Subcutaneous abdominal adipose tissue (tissue), 5 donors: ENCODE data around the gene FLII.
"Not testable (repeated sequence)": the region's sequence is repeated elsewhere in the genome, so short reads cannot be mapped to it uniquely, and the experiment has no call there.

ENCODE experiments used
- H3K27ac ChIP-seq: one replicate; pipeline ENCODE4 v1.7.0; 2013; ENCODE audit warnings: low read depth, mild to moderate bottlenecking, inconsistent platforms, low read length, moderate library complexity
- H3K27me3 ChIP-seq, 5 donors: one replicate each; pipeline ENCODE4 v1.7.0; 2013; ENCODE audit warnings: low read length in 5 of 5, inconsistent platforms in 1 of 5; ENCODE audit not compliant: control insufficient read depth in 5 of 5, insufficient read depth in 4 of 5
- H3K36me3 ChIP-seq, 5 donors: one replicate each; pipeline ENCODE4 v1.7.0; 2013; ENCODE audit warnings: low read length in 5 of 5; ENCODE audit not compliant: control insufficient read depth in 5 of 5, insufficient read depth in 5 of 5
- H3K4me1 ChIP-seq, 5 donors: one replicate each; pipeline ENCODE4 v1.7.0; 2013; ENCODE audit warnings: low read length in 5 of 5, mild to moderate bottlenecking in 3 of 5, moderate library complexity in 1 of 5; ENCODE audit not compliant: control insufficient read depth in 5 of 5, insufficient read depth in 5 of 5
- H3K4me3 ChIP-seq, 5 donors: one replicate each; pipeline ENCODE4 v1.7.0; 2013; ENCODE audit warnings: low read length in 5 of 5, low read depth in 1 of 5
- H3K9ac ChIP-seq, 5 donors: one replicate each; pipeline ENCODE4 v1.7.0; 2013; ENCODE audit warnings: low read length in 5 of 5, mild to moderate bottlenecking in 4 of 5, moderate library complexity in 3 of 5
- H3K9me3 ChIP-seq, 5 donors: one replicate each; pipeline ENCODE4 v1.7.0; 2013; ENCODE audit warnings: low read length in 5 of 5; ENCODE audit not compliant: control insufficient read depth in 5 of 5
- donor health status: healthy.
- donor health status: healthy.
- donor health status: healthy.
- donor health status: healthy.
- donor health status: healthy.

FLII gene

DNA sequence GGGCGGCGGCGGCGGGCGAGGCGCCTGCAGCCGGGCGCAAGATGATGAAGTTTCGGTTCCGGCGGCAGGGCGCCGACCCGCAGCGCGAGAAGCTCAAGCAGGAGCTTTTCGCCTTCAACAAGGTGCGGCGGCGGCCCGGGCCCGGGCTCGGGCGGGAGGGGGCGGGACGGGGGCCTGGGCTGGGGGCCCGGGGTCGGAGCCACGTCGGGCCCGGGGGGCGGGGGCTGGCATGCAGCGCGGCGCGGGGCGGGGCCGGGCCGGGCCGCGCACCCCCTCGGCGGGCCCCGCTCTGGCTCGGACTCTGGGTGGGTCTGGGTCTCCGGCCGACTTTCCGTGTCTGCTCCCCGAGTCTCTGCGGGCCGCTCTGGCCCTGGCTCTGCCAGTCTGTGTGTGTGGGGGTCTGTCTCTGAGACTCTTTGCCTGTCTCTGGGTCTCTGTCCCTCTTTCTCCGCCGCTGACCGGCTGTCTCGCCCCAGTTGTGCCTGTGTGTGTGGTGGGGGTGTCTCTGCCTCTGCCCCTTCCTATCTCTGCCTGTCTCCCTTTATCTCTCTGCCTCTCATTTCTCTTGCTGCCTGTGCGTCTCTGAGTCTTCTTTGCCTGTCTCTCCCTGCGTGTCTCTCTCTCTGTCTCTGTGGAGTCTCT lies 32.8 kb downstream of the FLII start:
- H3K36me3 ChIP-seq: no peaks in the 10 kb centered on the region
- H3K9ac ChIP-seq: peak overlapping the region in 4 of 5 donors; percentile 78 to 94 (median 90)
- no peaks in the 10 kb centered on the region for H3K9me3 ChIP-seq
- H3K27ac ChIP-seq: no peak overlapping the region
- H3K27me3 ChIP-seq: no peaks in the 10 kb centered on the region
- peaks cover 0 to 43% (median 36%) of the 10 kb centered on the region in 5 donors for H3K4me1 ChIP-seq
- peak overlapping the region; percentile 77 to 87 (median 85) for H3K4me3 ChIP-seq

DNA sequence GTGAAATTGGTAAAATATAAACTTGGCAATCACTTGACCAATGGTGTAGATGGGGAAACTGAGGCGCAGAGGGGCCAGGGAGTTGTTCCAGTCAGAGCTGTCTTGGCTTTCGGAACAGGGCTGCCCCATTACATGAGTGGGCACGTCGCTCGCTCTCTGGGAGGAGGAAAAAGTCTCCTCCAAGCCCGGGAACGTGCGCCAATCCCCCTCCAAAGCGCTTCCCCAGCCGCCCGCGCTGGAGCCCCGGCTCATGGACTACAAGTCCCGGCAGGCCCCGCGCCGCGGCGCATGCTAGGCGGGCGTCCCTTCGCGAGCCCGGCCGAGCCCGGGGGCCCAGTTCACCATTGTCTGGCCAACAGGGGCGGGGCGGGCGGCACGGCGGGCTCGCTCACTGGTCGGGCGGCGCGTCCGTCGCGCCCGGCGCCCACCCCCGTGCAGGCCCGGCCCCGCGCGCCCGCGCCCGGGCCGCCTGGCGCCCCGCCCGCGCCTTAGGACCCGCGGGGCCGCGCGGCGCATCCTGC lies 33.4 kb downstream of the FLII start, which contains the start of gene LLGL1:
TSS of gene LLGL1 (plus strand) at position 515 of the 521 bp plus-strand sequence. CDS start 48 bp downstream, outside the sequence.
- Histone ChIP-seq H3K9ac (peak within 1 kb of the TSS in 4 of 5 donors; percentile 78 to 94 (median 90)), H3K36me3 (no peaks in the 10 kb centered on the region), H3K4me3 (peak within 1 kb of the TSS; percentile 77 to 87 (median 85)), H3K4me1 (peaks cover 0 to 47% (median 39%) of the 10 kb centered on the region in 5 donors), H3K27ac (peak within 1 kb of the TSS; percentile 50), H3K27me3 (no peaks in the 10 kb centered on the region), H3K9me3 (no peaks in the 10 kb centered on the region)

DNA sequence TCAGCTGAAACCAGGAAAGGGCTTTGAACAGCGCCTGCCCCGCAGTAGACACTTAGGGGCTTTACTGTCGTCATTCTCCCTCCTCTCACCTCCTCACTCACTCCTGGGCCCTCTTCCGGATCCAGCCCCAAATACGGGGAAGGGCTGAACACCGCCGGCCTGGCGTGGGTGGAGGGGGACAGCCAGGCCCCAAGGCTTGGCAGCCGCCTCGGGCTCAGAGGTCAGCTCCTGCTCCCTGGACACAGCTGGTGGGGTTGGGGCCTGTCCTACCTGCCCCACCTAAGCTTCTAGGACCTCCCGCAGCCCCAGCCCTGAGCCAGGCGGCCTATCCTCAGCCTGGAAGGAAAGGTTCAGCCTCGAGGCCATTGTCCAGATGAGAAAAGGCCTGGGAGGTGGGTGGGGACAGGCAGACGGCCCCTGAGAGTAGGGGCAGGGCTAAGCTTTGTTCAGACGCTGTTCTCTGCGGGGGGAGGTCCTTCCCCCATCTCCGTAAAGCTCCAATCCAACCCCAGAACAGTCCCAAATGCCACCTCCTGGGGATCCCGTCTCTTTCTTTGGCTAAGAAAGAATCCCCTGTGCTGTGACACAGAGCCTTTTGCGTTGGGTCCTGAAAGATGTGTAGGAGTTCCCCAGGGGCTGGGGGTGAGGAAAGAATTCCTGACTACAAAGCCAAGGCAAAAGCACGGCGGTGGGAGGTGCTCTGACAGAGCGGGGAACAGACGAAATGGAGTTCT lies 34.0 kb downstream of the FLII start:
- no peaks in the 10 kb centered on the region for H3K36me3 ChIP-seq
- H3K27ac ChIP-seq: peak overlapping the region; percentile 50
- peaks cover 0 to 50% (median 39%) of the 10 kb centered on the region in 5 donors for H3K4me1 ChIP-seq
- H3K4me3 ChIP-seq: peak overlapping the region; percentile 57 to 87 (median 65)
- no peaks in the 10 kb centered on the region for H3K9me3 ChIP-seq
- peak overlapping the region in 3 of 5 donors; percentile 59 to 64 (median 62) for H3K9ac ChIP-seq
- H3K27me3 ChIP-seq: no peaks in the 10 kb centered on the region

DNA sequence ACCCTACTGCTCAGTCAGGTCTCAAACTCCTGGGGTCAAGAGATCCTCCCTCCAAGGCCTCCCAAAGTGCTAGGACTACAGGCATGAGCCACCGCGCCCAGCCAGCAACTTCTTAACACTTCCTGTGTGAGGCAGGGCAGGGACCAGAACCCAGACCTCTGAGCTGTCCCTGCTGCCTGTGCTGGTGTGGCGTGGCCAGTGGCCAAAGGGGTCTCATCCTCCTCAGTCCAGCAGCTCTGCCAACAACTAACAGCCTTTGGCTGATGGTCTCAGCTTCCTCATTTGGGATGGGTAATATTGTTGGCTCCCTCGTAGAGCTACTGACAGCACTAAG lies 34.5 kb downstream of the FLII start:
- Histone ChIP-seq H3K9me3 (no peaks in the 10 kb centered on the region), H3K4me1 (peaks cover 4 to 55% (median 44%) of the 10 kb centered on the region in 5 donors), H3K27ac (no peak overlapping the region), H3K36me3 (no peaks in the 10 kb centered on the region), H3K4me3 (no peak overlapping the region), H3K27me3 (no peaks in the 10 kb centered on the region), H3K9ac (peak overlapping the region in 1 of 5 donors; percentile 62)

DNA sequence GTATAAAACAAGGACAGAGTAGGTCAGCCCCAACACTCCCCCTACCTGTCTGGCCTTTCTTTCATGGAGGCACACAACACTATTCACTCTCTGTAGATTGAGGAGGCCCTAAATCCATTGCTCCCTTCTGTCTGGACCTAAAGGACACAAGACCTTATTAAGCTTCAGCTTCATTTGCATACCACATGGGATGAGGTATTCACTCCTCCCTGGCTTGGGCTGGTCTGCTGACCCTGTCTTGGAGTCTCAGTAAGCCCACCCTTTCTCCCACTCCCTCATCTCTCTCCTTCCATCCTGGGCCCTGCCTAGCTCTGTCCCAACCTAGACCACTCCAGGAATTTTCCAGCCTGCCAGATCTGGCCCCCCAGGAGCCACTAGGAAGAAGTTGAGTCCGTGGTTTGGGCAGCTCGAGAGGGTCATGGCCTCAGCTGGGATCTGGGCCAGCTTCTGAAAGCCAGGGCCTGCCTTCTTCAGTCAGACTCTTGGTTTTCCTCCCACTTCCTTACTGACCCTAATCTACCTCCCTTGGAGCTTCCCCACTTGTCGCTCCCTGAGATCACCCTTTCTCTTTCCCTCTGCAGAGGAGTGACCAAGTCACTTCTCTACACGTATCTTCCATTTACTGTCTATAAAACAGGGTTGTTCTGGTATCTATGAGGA lies 39.7 kb downstream of the FLII start:
- no peaks in the 10 kb centered on the region for H3K36me3 ChIP-seq
- H3K4me1 ChIP-seq: peaks cover 8 to 43% (median 32%) of the 10 kb centered on the region in 5 donors
- peak overlapping the region; percentile 56 for H3K27ac ChIP-seq
- no peaks in the 10 kb centered on the region for H3K9me3 ChIP-seq
- peak overlapping the region in 1 of 5 donors; percentile 21 for H3K9ac ChIP-seq
- no peaks in the 10 kb centered on the region for H3K27me3 ChIP-seq
- H3K4me3 ChIP-seq: no peak overlapping the region

DNA sequence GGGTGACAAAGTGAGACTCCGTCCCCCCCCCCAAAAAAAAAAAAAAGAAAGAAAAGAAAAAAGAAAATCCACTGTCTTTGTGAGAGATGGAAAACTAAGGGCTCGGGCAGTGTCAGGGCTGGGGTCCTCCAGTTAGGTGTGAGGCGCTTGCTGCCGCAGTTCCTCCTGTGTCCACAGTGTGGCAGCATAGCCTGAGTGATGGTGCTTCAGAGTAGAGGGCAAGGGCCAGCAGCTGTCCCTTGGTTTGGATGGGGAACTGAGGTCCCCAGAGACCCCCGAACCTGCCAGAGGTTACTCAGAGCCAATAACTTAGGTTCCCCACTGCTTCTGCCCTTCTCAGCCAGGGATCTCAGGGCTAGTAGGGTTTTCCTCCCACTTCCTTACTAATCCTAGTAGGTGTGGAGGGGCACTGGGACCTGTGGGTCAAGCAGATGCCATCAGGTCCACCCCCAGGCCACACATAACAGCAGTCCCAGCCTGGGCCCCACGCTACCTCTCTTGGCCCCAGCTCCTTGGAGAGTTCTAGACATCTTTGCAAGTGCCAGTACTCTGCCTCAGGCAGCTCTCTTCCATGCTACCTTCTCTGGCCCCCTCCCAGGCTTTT lies 41.0 kb downstream of the FLII start:
- H3K4me1 ChIP-seq: peaks cover 8 to 43% (median 32%) of the 10 kb centered on the region in 5 donors
- H3K9ac ChIP-seq: no peak overlapping the region
- H3K27ac ChIP-seq: no peak overlapping the region
- H3K36me3 ChIP-seq: no peaks in the 10 kb centered on the region
- no peaks in the 10 kb centered on the region for H3K27me3 ChIP-seq
- H3K4me3 ChIP-seq: no peak overlapping the region
- no peaks in the 10 kb centered on the region for H3K9me3 ChIP-seq

DNA sequence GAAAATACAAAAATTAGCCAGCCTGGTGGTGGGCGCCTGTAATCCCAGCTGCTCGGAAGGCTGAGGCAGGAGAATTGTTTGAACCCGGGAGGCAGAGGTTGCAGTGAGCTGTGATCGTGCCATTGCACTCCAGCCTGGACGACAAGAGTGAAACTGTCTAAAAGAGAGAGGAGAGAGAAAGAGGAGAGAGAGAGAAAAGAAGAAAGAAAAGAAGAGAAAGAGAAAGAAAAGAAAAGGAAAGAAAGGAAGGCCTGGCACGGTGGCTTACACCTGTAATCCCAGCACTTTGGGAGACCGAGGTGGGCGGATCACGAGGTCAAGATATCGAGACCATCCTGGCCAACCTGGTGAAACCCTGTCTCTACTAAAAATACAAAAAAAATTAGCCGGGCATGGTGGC lies 41.6 kb downstream of the FLII start:
- not testable (repeated sequence) for H3K27me3 ChIP-seq, H3K36me3 ChIP-seq
- H3K4me1 ChIP-seq: peaks cover 8 to 43% (median 32%) of the 10 kb centered on the region in 5 donors

DNA sequence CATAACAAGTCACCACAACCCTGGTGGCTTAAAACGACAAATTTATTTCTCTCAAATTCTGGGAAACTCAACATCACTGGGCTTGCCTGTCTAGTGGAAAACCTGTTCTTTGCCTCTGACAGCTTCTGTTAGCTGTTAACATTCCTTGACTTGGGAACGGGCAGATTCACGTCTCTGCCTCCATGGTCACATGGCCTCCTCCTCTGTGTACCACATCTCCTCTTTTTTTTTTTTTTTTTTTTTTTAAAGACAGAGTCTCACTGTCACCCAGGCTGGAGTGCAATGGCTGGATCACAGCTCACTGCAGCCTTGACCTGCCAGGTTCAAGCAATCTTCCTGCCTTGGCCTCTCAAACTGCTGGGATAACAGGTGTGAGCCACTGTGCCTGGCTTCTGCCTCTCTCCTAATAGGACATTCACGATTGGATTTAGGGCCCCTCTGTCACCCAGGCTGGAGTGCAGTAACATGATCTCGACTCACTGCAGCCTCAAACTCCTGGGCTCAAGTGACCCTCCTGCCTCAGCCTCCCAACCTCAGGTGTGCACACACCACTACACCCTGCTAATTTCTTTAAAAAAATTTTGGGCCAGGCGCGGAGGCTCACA lies 44.8 kb downstream of the FLII start:
- Histone ChIP-seq H3K27me3 (no peaks in the 10 kb centered on the region), H3K9ac (no peak overlapping the region), H3K4me1 (peaks cover 3 to 14% (median 10%) of the 10 kb centered on the region in 5 donors)

More for the DNA sequence above, 41.6 kb downstream of the FLII start:
- H3K9ac ChIP-seq, H3K27ac ChIP-seq, H3K4me3 ChIP-seq, H3K9me3 ChIP-seq: not testable (repeated sequence)

DNA sequence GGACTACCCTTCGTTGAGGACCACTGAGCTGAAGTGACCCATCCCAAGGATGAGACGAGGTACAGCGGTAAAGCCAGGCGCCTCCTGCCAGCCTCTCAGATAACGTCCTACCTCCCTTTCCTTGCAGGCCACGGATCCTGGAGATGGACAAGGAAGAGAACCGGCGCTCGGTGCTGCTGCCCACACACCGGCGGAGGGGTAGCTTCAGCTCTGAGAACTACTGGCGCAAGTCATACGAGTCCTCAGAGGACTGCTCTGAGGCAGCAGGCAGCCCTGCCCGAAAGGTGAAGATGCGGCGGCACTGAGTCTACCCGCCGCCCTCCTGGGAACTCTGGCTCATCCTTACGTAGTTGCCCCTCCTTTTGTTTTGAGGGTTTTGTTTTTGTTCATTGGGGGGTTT lies 50.4 kb downstream of the FLII start:
- Histone ChIP-seq H3K4me3 (no peak overlapping the region), H3K9ac (no peak overlapping the region), H3K27ac (no peak overlapping the region), H3K4me1 (no peaks in the 10 kb centered on the region), H3K27me3 (no peaks in the 10 kb centered on the region), H3K9me3 (no peaks in the 10 kb centered on the region), H3K36me3 (peaks cover 0 to 75% (median 67%) of the 10 kb centered on the region in 5 donors)

More for the DNA sequence above, 44.8 kb downstream of the FLII start:
- no peak overlapping the region for H3K4me3 ChIP-seq
- H3K9me3 ChIP-seq: no peaks in the 10 kb centered on the region
- peaks cover 0 to 25% (median 22%) of the 10 kb centered on the region in 5 donors for H3K36me3 ChIP-seq
- no peak overlapping the region for H3K27ac ChIP-seq
